Erythroblast (primary cell): ENCODE data around the gene IL3RA.

Experiments
- GATA1 ChIP-seq: IDR thresholded peaks from 2 replicates; pipeline ENCODE4 v1.6.1; 2011; ENCODE audit warnings: low read depth, mild to moderate bottlenecking, control low read depth, low read length, moderate library complexity
- POLR2A ChIP-seq: IDR thresholded peaks from 2 replicates; pipeline ENCODE4 v1.6.1; 2011; ENCODE audit warnings: mild to moderate bottlenecking, low read length

- no peak for TF ChIP-seq POLR2A
- TF ChIP-seq GATA1, result no peak
These were observed 45.4 kb upstream of the IL3RA start for GRCh38 chrX:1291110-1291740.
